ENCODE results near the gene GTF2IRD1. TPM values are rescaled to one million over a fixed set of nuclear protein-coding genes. Genes with fewer than 3 reads are reported as not detected.
A peak's percentile ranks its signal among the peaks of the same experiment; 100 is the strongest.

Gene GTF2IRD1
- total and polyA plus RNA-seq, 2 of the 13 experiments (the other 11 are each of a cell fraction or from before 2014, with no cell fraction given) = 16.5 to 26.7 TPM

- no peak for TF ChIP-seq MZF1 (CRISPR knock-in tag; IDR thresholded peaks at IDR 0.05; ENCODE audit: borderline replicate concordance)
- no peak for TF ChIP-seq ZNF766 (CRISPR knock-in tag; IDR thresholded peaks at IDR 0.05; ENCODE audit: borderline replicate concordance)
- TF ChIP-seq ZNF724P (CRISPR knock-in tag; IDR thresholded peaks at IDR 0.05; ENCODE audit: borderline replicate concordance) = no peak
- no peak for TF ChIP-seq U2AF1 (optimal IDR thresholded peaks at IDR 0.05; ENCODE audit: low read depth, low read length)
- no peak for TF ChIP-seq ZNF703 (CRISPR knock-in tag; IDR thresholded peaks at IDR 0.05; ENCODE audit: borderline replicate concordance)
- no peak for TF ChIP-seq ZNF230 (CRISPR knock-in tag; IDR thresholded peaks at IDR 0.05)
- TF ChIP-seq, protein P1, sequence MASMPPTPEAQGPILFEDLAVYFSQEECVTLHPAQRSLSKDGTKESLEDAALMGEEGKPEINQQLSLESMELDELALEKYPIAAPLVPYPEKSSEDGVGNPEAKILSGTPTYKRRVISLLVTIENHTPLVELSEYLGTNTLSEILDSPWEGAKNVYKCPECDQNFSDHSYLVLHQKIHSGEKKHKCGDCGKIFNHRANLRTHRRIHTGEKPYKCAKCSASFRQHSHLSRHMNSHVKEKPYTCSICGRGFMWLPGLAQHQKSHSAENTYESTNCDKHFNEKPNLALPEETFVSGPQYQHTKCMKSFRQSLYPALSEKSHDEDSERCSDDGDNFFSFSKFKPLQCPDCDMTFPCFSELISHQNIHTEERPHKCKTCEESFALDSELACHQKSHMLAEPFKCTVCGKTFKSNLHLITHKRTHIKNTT (CRISPR knock-in tag; IDR thresholded peaks at IDR 0.05) = no peak
- TF ChIP-seq KLF13 (CRISPR knock-in tag; IDR thresholded peaks at IDR 0.05) = no peak
- TF ChIP-seq HNRNPL (IDR thresholded peaks at IDR 0.05; ENCODE audit: low read depth, low read length) = no peak
- TF ChIP-seq MAFK (conservative IDR thresholded peaks at IDR 0.05 in 1 of 2, IDR thresholded peaks at IDR 0.05 in 1 of 2; ENCODE audit: low read length in 2 of 2) = no peak
- no peak for TF ChIP-seq NR1H2 (CRISPR knock-in tag; IDR thresholded peaks at IDR 0.05; ENCODE audit: borderline replicate concordance, low read depth)
- TF ChIP-seq ARID2 (CRISPR knock-in tag; IDR thresholded peaks at IDR 0.05; ENCODE audit: borderline replicate concordance) = no peak
- TF ChIP-seq, protein P2, sequence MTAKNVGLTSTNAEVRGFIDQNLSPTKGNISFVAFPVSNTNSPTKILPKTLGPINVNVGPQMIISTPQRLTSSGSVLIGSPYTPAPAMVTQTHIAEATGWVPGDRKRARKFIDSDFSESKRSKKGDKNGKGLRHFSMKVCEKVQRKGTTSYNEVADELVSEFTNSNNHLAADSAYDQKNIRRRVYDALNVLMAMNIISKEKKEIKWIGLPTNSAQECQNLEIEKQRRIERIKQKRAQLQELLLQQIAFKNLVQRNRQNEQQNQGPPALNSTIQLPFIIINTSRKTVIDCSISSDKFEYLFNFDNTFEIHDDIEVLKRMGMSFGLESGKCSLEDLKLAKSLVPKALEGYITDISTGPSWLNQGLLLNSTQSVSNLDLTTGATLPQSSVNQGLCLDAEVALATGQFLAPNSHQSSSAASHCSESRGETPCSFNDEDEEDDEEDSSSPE (CRISPR knock-in tag; IDR thresholded peaks at IDR 0.05) = no peak
- no peak for TF ChIP-seq ZNF792 (CRISPR knock-in tag; IDR thresholded peaks at IDR 0.05)
- TF ChIP-seq, protein P3, sequence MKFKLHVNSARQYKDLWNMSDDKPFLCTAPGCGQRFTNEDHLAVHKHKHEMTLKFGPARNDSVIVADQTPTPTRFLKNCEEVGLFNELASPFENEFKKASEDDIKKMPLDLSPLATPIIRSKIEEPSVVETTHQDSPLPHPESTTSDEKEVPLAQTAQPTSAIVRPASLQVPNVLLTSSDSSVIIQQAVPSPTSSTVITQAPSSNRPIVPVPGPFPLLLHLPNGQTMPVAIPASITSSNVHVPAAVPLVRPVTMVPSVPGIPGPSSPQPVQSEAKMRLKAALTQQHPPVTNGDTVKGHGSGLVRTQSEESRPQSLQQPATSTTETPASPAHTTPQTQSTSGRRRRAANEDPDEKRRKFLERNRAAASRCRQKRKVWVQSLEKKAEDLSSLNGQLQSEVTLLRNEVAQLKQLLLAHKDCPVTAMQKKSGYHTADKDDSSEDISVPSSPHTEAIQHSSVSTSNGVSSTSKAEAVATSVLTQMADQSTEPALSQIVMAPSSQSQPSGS (CRISPR knock-in tag; IDR thresholded peaks at IDR 0.05) = no peak
- TF ChIP-seq IRX3 (CRISPR knock-in tag; IDR thresholded peaks at IDR 0.05; ENCODE audit: borderline replicate concordance, low read depth) = no peak
- TF ChIP-seq ZFP41 (CRISPR knock-in tag; IDR thresholded peaks at IDR 0.05; ENCODE audit: borderline replicate concordance) = no peak
- TF ChIP-seq, protein P4, sequence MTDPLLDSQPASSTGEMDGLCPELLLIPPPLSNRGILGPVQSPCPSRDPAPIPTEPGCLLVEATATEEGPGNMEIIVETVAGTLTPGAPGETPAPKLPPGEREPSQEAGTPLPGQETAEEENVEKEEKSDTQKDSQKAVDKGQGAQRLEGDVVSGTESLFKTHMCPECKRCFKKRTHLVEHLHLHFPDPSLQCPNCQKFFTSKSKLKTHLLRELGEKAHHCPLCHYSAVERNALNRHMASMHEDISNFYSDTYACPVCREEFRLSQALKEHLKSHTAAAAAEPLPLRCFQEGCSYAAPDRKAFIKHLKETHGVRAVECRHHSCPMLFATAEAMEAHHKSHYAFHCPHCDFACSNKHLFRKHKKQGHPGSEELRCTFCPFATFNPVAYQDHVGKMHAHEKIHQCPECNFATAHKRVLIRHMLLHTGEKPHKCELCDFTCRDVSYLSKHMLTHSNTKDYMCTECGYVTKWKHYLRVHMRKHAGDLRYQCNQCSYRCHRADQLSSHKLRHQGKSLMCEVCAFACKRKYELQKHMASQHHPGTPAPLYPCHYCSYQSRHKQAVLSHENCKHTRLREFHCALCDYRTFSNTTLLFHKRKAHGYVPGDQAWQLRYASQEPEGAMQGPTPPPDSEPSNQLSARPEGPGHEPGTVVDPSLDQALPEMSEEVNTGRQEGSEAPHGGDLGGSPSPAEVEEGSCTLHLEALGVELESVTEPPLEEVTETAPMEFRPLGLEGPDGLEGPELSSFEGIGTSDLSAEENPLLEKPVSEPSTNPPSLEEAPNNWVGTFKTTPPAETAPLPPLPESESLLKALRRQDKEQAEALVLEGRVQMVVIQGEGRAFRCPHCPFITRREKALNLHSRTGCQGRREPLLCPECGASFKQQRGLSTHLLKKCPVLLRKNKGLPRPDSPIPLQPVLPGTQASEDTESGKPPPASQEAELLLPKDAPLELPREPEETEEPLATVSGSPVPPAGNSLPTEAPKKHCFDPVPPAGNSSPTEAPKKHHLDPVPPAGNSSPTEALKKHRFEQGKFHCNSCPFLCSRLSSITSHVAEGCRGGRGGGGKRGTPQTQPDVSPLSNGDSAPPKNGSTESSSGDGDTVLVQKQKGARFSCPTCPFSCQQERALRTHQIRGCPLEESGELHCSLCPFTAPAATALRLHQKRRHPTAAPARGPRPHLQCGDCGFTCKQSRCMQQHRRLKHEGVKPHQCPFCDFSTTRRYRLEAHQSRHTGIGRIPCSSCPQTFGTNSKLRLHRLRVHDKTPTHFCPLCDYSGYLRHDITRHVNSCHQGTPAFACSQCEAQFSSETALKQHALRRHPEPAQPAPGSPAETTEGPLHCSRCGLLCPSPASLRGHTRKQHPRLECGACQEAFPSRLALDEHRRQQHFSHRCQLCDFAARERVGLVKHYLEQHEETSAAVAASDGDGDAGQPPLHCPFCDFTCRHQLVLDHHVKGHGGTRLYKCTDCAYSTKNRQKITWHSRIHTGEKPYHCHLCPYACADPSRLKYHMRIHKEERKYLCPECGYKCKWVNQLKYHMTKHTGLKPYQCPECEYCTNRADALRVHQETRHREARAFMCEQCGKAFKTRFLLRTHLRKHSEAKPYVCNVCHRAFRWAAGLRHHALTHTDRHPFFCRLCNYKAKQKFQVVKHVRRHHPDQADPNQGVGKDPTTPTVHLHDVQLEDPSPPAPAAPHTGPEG (CRISPR knock-in tag; IDR thresholded peaks at IDR 0.05) = 0 out of 2 replicates have a peak, but pooled peaks have one; percentile 48
- no peak for TF ChIP-seq HIVEP1 (CRISPR knock-in tag; IDR thresholded peaks at IDR 0.05)
Measured at GRCh38 chr7:74417419-74417971, 36.2 kb upstream of the GTF2IRD1 start (continued).
